Gastrocnemius medialis (tissue), 4 donors: ENCODE data around the gene SHC2. TPM values are rescaled to one million over a fixed set of nuclear protein-coding genes. Genes with fewer than 3 reads are reported as not detected.
A peak's percentile ranks its signal among the peaks of the same experiment; 100 is the strongest.

ENCODE experiments used
- ATAC-seq, 2 donors: fragments of 150-250 bp; one replicate each; pipeline ENCODE4 v1.9.1; 2016
- DNase-seq, 2 donors: peaks; one replicate each; pipeline ENCODE4 v3.0.0-alpha.2; 2019
- H3K27ac ChIP-seq, 4 donors: fragments of 200-600 bp; sonication (generic); 1 replicate in 1 of 4; 2 replicates in 3 of 4; pipeline ENCODE4 v1.5.1; 2016 to 2018; ENCODE audit warnings: mild to moderate bottlenecking in 2 of 4, moderate library complexity in 1 of 4
- H3K27me3 ChIP-seq, 3 donors: fragments of 200-600 bp; sonication (generic) in 2 of 3; 1 replicate in 1 of 3; 2 replicates in 2 of 3; pipeline versions ENCODE4 v1.5.1 to v1.6.0; 2016 to 2019; ENCODE audit warnings: mild to moderate bottlenecking in 1 of 3, moderate library complexity in 1 of 3
- H3K36me3 ChIP-seq, 2 donors: fragments of 200-600 bp; sonication (generic) in 1 of 2; one replicate each; pipeline ENCODE4 v1.5.1; 2017 to 2018
- H3K4me1 ChIP-seq, 2 donors: fragments of 200-600 bp; sonication (generic) in 1 of 2; one replicate each; pipeline ENCODE4 v1.5.1; 2016 to 2017; ENCODE audit warnings: mild to moderate bottlenecking in 2 of 2
- H3K4me3 ChIP-seq, 4 donors: fragments of 200-600 bp; sonication (generic) in 3 of 4; 1 replicate in 1 of 4; 2 replicates in 3 of 4; pipeline ENCODE4 v1.5.1; 2016 to 2019; ENCODE audit warnings: mild to moderate bottlenecking in 2 of 4
- H3K9me3 ChIP-seq, 3 donors: fragments of 200-600 bp; sonication (generic) in 2 of 3; 1 replicate in 1 of 3; 2 replicates in 2 of 3; pipeline ENCODE4 v1.5.1; 2016 to 2019
- CTCF ChIP-seq, 5 experiments: fragments of 450-650 bp in 3 of 5; fragments of 200-600 bp in 2 of 5; sonication (generic) in 2 of 5; IDR thresholded peaks in 4 of 5; conservative IDR thresholded peaks in 1 of 5; 1 replicate in 4 of 5; 2 replicates in 1 of 5; pipeline ENCODE4 v1.5.1; 2016 to 2019; ENCODE audit warnings: antibody characterized with exemption in 5 of 5, mild to moderate bottlenecking in 3 of 5, moderate library complexity in 3 of 5
- POLR2A ChIP-seq, 2 donors: fragments of 450-650 bp; IDR thresholded peaks; one replicate each; pipeline ENCODE4 v1.6.1; 2017; ENCODE audit warnings: antibody characterized with exemption in 2 of 2, mild to moderate bottlenecking in 2 of 2, moderate library complexity in 2 of 2
- in situ Hi-C, 4 donors: fragments of 200-750 bp; cut with MboI; loops; one replicate each; pipeline versions ENCODE4 v1.15.0 to v1.8.0; 2017; ENCODE audit warnings: low sequenced_read_pairs in 4 of 4
- intact Hi-C: fragments of 100-400 bp; cut with DNase I; formaldehyde crosslinking; loops from one replicate; pipeline ENCODE4 v1.15.1; 2023; ENCODE audit warnings: low total_unique reads
- total RNA-seq, 4 donors: library from RNA; depleted of rRNA; stranded (reverse); fragments of >200 nt; gene quantifications; one replicate each; pipeline versions ENCODE4 v1.1.0 to v1.2.3, GENCODE V29; 2016

The SHC2 gene
- total RNA-seq, 4 donors from 2014 or later, result 2.1 to 6.2 (median 4.5) TPM

DNA sequence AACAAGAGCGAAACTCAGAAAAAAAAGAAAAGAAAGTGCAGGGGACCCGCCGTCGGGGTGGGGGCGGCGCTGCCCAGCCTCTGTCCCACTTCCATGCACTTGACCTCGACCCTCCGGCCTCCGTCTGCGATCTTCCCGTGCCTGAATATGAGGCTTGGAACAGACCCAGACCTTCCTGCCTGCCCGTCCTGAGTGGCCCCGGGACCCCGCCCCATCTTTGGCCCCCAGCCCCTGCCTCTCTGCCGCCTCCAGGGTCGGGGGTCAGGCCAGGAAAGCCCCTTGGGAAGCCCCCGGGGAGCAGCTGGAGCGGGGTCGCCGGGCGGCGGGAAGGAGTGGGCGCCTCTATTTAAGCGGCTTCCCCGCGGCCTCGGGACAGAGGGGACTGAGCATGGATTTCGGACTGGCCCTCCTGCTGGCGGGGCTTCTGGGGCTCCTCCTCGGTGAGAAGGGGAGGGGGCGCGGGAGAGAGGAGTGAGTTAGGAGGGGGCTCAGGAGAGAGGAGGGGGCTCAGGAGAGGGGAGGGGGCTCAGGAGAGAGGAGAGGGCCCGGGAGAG is 35.4 kb upstream of the SHC2 start, which contains the start of gene MADCAM1:
Gene MADCAM1 (plus strand): TSS at position 375 of the 554 bp plus-strand sequence. CDS start 14 bp downstream, at position 389.
- DNase-seq (no peak), ATAC-seq (no peak)
- TF ChIP-seq CTCF (IDR thresholded peaks at IDR 0.05 in 4 of 5, conservative IDR thresholded peaks at IDR 0.05 in 1 of 5), result no peak
- no peak for TF ChIP-seq POLR2A (IDR thresholded peaks at IDR 0.05)
- Histone ChIP-seq H3K27me3 (peaks cover 25 to 49% (median 42%) of the 10 kb centered on the region in 3 donors), H3K4me1 (peaks cover 0 to 7% of the 10 kb centered on the region in 2 donors), H3K27ac (no peak within 1 kb of the TSS), H3K4me3 (no peak within 1 kb of the TSS), H3K36me3 (no peaks in the 10 kb centered on the region), H3K9me3 (no peaks in the 10 kb centered on the region)
- in situ Hi-C loops (no loop called here), intact Hi-C loops (no loop called here)

DNA sequence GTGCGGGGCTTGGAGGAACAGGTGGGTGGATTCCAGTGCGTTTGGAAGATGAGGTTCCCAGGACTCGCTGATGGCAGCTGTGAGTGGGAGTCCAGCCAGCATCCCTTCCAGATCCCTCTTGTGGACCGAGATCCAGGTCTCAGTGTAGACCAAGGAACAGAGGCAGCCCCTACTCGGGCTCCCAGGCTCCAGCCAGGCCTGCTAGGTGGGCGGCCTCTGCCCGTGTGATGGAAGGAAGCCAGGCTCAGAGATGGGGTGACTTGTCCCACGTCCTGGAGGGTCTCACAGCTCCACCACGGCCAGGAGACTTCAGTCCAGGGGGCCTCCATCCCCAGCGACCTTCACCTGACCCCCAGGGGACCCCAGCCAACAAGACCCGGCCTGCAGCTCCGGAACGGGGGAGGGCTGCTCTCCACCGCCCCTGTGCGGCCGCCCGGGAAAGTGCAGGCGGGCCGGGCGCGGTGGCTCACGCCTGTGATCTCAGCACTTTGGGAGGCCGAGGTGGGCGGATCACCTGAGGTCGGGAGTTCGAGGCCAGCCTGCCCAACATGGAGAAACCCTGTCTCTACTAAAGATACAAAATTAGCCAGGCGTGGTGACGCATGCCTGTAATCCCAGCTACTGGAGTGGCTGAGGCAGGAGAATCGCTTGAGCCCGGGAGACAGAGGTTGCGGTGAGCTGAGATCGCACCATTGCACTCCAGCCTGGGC is 34.7 kb upstream of the SHC2 start:
- H3K27ac ChIP-seq, result no peak overlapping the region
- in situ Hi-C loops, result no loop called here
- TF ChIP-seq POLR2A (IDR thresholded peaks at IDR 0.05) (no peak), CTCF (IDR thresholded peaks at IDR 0.05 in 4 of 5, conservative IDR thresholded peaks at IDR 0.05 in 1 of 5) (peak; percentile 26 to 68 (median 58))
- H3K4me1 ChIP-seq, result peaks cover 0 to 7% of the 10 kb centered on the region in 2 donors
- no peaks in the 10 kb centered on the region for H3K36me3 ChIP-seq
- peaks cover 25 to 49% (median 42%) of the 10 kb centered on the region in 3 donors for H3K27me3 ChIP-seq
- intact Hi-C loops, result no loop called here
- no peak overlapping the region for H3K4me3 ChIP-seq
- H3K9me3 ChIP-seq, result no peaks in the 10 kb centered on the region
- DNase-seq, result no peak
- ATAC-seq, result no peak

DNA sequence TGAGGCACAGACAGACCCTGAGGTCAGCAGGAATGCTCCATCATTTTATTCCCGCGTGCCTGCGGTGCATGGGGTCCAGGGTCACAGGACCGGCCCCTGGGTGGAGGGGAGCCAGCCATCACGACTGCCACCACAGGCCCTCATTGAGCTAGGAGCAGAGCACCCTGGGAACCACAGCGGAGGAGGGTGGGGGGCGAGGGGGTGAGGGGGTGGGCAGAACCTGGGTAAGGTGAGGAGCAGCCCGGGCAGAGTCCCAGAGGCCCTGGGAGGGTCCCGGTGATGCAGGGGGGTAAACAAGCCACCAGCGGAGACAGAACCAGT is 34.2 kb upstream of the SHC2 start:
- H3K4me1 ChIP-seq, result peaks cover under 1 to 7% of the 10 kb centered on the region in 2 donors
- H3K4me3 ChIP-seq, result no peak overlapping the region
- in situ Hi-C loops, result no loop called here
- TF ChIP-seq POLR2A (IDR thresholded peaks at IDR 0.05) (no peak), CTCF (IDR thresholded peaks at IDR 0.05 in 4 of 5, conservative IDR thresholded peaks at IDR 0.05 in 1 of 5) (no peak)
- ATAC-seq, result no peak
- no peak for DNase-seq
- no peak overlapping the region for H3K27ac ChIP-seq
- intact Hi-C loops, result no loop called here
- no peaks in the 10 kb centered on the region for H3K9me3 ChIP-seq
- no peaks in the 10 kb centered on the region for H3K36me3 ChIP-seq
- peaks cover 25 to 49% (median 39%) of the 10 kb centered on the region in 3 donors for H3K27me3 ChIP-seq

DNA sequence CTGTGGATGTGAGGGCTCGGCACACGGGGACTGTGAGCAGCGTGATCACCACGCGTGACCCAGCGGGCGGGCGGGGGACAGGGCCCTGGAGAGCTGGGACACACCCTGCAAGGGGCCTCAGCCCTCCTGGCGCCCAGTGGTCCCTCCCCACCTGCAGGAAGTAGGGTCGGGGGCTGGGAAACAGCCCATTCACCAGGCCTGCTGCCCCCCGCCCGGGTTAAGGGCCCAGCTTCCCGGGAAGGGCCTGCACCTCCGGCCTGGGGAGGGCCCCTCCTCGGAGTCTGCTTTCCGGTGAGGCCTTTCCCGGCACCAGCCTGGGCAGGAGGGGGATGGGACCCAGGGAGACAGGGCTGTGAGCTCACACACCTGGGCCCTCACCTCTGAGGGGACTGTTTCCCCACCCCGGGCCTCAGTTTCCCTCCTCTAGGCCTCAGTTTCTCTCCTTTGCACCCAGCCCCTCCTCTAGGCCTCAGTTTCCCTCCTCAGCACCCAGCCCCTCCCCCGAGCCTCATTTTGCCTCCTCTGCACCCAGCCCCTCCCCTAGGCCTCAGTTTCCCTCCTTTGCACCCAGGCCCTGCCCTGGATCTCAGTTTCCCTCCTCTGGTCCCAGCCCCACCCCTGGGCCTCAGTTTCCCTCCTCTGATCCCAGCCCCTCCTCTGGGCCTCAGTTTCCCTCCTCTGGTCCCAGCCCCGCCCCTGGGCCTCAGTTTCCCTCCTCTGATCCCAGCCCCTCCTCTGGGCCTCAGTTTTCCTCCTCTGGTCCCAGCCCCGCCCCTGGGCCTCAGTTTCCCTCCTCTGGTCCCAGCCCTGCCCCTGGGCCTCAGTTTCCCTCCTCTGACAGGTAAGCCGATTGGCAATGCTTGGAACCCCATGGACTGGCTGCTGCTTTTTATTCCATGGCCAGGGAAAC is 33.6 kb upstream of the SHC2 start:
- DNase-seq (no peak), ATAC-seq (no peak)
- no peak for TF ChIP-seq CTCF (IDR thresholded peaks at IDR 0.05 in 4 of 5, conservative IDR thresholded peaks at IDR 0.05 in 1 of 5)
- TF ChIP-seq POLR2A (IDR thresholded peaks at IDR 0.05), result no peak
- Histone ChIP-seq H3K9me3 (no peaks in the 10 kb centered on the region), H3K27ac (no peak overlapping the region), H3K36me3 (no peaks in the 10 kb centered on the region), H3K4me3 (no peak overlapping the region), H3K27me3 (peaks cover 23 to 45% (median 33%) of the 10 kb centered on the region in 3 donors), H3K4me1 (peaks cover 6 to 12% of the 10 kb centered on the region in 2 donors)
- intact Hi-C loops (no loop called here), in situ Hi-C loops (no loop called here)
